ENCODE measurements around the gene B4GALNT4.
"Not testable (repeated sequence)": the region's sequence is repeated elsewhere in the genome, so short reads cannot be mapped to it uniquely, and the experiment has no call there.

B4GALNT4 gene

DNA sequence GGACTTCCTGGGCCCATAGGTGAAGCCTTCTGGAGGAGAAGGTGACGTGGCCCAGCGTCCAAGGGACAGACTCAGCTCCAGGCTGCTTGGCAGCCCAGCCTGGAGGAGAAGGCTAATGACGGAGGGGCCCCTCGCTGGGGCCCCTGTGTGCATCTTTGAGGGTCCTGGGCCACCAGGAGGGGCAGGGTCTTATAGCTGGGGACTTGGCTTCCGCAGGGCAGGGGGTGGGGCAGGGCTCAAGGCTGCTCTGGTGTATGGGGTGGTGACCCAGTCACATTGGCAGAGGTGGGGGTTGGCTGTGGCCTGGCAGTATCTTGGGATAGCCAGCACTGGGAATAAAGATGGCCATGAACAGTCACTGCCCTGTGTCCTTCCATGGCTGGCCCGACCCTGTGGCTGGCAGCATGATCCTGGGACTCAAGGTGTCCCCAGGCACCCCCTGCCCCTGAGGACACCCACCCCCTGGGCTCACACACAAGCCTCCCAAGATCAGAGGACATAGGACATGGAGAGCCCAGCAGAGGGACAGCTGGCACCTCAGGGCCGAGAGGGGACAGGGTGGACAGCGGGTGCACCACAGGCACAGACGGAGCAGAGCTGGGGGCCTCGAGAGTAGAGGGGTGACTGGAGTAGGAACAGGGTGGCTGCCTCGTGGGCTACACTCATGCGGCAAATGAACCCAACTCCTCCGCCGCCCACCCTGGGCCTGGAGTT is 35.4 kb downstream of the B4GALNT4 start:
- DNase-seq (ENCODE audit: insufficient read length, low spot score) = no peak
- no peak for TF ChIP-seq POLR2A (IDR thresholded peaks at IDR 0.05; ENCODE audit: low read depth, low read length)
- no peak for FAIRE-seq

DNA sequence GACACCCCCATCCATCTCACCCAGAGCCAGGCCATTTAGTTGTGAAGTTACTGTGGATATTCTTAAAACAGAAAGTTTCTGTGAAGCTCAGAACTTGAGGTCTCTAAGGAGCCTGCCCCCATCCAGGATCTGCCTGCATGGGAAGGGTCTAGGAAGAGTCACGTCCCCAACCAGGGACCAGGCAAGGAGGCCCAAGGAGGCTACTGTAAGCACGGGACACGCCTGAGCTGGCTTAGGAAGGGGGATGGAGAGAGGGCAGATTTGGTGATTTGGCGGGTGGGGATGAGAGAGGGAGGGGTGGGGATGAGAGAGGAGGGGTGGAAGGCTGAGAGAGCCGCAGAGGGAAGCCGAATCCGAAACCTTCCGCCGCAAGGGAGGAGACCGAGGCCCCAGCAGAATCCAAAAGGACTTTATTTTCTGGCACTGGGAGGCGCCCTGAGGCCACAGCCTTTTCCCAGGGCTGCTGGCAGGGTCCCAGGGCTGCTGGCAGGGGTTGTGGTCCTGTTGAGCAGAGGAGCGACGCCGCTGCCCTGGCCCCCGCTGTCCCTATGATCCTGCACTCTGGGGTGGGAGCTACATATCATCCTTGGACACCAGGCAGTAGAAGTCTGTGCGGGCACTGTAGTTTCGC is 36.1 kb downstream of the B4GALNT4 start:
- TF ChIP-seq POLR2A (IDR thresholded peaks at IDR 0.05; ENCODE audit: low read depth, low read length) = no peak
- no peak for DNase-seq (ENCODE audit: insufficient read length, low spot score)
- FAIRE-seq = no peak

DNA sequence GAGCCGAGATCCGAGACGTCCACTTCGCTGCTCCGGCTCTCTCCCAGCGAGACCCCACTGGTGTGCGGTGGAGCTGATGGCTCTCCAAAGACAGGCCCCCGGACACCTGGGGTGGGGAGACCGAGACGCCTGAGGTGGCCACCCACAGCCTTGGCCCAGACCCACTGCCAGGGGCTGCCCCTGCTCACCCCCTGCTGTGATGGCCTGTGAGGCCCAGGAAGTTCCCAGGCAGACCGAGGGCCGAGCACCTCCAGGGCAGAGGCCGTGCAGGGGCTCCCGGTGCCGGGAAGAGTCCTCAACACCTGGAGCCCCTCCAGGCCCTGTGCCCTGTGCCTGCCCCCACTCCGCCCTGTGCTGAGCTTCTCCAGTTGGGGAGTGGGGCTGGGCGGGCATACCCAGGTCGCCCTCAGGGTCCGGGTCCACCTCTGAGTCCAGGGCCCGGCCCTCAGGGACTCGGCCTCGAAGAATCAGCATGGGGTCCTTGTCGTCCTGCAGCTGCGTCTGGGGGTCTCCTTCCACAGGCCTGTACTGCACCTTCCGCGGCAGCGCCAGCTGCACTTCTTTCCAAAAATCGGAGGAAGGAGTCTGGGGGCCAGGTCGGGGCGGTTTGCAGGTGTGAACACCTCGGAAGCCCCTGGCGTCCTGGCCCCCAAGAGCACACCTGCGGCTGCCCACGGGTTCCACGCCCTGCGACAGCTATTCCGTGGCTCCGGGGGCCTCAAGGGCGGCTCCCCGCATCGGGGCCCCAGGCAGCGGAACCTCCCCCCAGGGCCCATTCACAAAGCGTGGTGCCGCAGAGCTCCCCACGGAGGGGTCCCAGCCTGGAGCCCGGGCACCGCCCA is 36.9 kb downstream of the B4GALNT4 start:
- DNase-seq (ENCODE audit: insufficient read length, low spot score) = no peak
- no peak for TF ChIP-seq POLR2A (IDR thresholded peaks at IDR 0.05; ENCODE audit: low read depth, low read length)
- FAIRE-seq = no peak

DNA sequence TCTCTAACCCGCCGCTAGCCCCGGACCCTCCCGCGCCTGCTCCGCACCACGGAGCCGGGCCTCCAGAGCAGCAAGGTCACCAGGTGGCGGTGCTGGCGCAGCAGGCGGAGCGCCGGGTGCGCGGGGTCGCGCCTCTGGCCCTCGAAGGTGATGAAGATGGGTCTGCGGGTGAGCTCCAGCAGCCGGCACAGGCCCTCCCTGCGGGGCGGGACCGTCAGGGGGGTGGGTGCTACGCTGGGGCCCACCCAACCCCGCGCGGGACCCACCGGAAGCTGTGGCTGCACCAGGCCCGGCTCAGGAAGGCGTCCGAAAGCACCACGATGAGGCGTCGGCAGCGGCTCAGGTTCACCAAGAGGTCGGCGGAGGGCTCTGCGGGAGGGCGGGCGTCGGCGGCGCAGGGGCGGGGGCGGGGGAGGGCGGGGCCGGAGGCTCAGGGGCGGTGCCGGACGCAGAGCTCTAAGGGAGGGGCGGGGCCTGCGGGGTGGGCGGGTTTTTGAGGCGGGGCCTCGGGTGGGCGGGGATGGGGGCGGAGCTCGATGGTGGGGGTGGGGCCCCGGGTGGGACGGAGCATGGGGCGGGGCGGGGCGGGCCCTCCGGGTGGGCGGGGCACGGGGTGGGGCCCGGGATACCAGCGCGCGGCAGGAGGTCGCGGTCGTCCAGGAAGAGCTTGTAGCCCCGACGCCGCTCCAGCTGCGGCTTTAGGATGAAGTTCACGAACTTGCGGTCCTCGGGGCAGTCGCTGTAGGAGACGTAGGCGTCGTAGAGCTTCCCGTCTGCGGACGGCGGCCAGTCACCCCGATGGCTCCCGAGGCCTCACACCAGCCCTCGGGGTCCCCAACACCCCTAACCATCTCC is 37.7 kb downstream of the B4GALNT4 start:
- no peak for FAIRE-seq
- no peak for TF ChIP-seq POLR2A (IDR thresholded peaks at IDR 0.05; ENCODE audit: low read depth, low read length)
- no peak for DNase-seq (ENCODE audit: insufficient read length, low spot score)

DNA sequence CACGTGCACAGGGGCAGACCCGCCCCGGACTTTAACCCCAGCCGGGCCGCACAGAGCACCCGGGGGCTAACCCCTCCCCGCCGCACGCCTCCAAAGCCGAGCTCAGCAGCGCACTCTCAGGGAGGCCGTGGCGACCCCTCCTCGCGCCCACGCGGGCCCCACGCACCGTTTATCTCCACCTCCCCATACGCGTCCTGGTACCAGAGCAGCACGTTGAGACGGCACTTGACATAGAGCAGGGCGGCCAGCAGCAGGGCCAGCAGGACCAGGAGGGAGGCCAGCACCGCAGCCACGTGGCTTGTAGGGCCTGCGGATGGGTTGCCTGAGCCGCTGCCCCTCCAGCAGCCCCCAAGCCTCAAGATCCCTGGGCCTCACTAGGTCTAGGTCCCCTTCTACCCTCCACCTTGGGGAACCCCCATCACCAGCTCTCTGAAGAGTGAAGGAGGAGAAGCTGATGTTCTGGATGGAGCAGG is 38.4 kb downstream of the B4GALNT4 start:
- DNase-seq (ENCODE audit: insufficient read length, low spot score) (no peak), FAIRE-seq (no peak)
- no peak for TF ChIP-seq POLR2A (IDR thresholded peaks at IDR 0.05; ENCODE audit: low read depth, low read length)

DNA sequence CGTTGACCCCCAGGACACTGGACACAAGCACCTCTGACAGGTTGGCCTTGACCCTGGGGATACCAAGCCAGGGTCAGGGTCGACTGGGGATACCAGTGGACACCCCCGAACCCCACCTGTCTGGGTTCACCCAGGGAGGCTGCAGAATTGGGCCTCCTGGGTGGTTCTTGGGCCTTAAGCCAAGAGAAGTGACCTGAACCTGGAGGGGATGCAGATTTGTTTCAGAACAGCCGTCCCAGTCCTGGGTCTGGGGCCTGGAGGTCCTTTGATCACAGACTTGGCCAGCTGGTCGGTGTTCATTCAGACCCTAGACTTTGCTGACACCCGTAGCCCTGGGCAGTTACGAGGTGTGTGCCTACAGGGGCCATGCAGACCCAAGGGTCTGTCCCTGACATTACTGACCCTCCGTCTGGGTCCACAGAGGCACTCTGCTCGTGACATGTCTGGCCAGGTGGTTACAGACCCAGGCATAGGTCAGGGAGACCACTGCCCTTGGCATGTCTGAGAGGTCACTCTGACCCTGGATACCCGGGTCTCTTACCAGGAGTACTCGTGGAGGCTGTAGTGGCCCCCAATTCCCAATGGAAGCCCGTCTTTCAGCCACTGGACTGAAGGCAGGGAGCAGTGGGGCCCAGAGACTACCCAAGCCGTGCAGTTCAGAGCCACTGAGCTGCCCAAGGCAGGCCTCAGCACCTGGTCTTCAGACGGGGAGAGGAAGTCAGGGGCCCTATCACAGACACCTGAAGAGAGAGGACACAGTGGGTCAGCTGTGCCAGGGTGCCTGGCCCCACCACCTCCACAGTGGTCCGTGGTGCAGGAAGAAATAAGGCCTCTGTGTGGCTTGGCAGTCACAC is 39.1 kb downstream of the B4GALNT4 start:
- no peak for FAIRE-seq
- no peak for DNase-seq (ENCODE audit: insufficient read length, low spot score)
- TF ChIP-seq POLR2A (IDR thresholded peaks at IDR 0.05; ENCODE audit: low read depth, low read length) = no peak

DNA sequence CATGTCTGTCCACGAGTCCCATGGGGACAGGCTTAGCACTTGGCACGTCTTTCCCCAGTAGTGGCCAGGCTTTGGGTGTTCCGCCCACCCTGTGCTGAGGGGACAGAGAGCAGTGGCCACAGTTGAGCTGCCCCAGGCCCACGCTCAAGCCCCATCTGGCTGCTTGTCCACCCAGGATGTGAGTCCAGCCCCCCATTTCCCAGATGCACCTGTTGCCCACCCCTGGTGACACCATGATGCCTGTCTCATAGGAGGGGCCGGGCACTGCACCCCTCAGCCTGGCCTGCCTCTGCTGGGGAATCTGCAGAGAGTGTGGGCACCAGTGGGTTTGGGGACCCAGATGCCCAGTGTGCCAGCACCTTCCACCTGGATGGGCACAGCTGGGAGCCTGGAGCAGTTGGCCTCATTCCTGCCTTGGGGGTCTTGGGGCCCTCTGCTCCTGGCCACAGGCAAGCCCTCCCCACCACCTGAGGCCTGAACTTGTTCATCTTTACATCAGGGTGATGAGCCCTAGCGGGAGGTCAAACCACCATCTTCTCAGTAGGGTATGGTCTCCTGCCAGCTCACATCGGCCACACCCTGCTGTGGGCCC is 39.8 kb downstream of the B4GALNT4 start:
- no peak for DNase-seq (ENCODE audit: insufficient read length, low spot score)
- no peak for TF ChIP-seq POLR2A (IDR thresholded peaks at IDR 0.05; ENCODE audit: low read depth, low read length)
- FAIRE-seq = no peak

DNA sequence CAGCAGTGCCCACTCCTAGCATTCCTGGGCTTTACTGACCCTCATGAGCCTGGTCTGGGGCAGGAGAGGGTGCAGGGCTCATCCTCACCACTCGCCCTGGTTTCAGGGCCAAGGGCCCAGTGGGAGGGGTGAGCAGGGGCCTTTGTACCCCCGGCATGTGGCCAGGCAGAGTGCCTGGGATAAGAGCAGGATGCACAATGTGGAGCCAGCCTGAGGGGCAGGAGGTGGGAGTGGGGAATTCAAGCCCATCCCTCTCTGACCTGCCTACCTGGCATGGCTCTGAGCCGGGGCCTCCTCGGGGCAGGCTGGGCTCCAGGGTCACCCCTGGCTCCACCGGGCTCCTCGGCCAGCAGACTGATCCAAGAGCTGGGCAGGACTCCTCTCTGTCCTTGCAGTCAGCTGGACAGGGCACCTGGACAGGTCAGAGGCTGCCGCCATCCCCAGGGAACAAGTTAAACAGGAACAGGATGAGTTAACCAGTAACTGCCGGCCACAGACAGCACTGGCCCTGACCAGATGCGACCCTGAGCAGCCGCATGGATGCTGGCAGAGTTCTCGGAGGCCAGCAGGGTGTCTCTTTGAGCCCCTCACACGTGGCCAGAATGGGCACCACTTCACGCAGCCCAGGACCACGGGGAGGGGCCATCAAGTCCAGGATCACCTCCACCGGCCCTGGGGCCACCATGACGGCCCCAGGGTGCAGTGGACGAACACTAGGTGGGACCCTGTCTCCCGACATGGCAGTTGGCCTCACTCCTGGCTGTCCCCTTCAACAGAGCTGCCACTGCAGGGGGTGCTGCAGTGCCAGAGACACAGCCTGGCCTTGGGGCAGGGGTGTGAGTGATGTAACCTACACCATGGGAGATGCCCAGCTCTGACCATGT is 40.5 kb downstream of the B4GALNT4 start:
- no peak for DNase-seq (ENCODE audit: insufficient read length, low spot score)
- FAIRE-seq = no peak
- no peak for TF ChIP-seq POLR2A (IDR thresholded peaks at IDR 0.05; ENCODE audit: low read depth, low read length)

DNA sequence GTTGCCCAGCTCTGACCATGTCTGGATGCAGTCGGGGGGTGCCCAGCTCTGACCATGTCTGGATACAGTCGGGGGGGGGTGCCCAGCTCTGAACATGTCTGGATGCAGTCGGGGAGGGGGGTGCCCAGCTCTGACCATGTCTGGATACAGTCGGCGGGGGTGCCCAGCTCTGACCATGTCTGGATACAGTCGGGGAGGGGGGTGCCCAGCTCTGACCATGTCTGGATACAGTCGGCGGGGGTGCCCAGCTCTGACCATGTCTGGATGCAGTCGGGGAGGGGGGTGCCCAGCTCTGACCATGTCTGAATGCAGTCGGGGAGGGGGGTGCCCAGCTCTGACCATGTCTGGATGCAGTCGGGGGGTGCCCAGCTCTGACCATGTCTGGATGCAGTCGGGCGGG is 41.4 kb downstream of the B4GALNT4 start:
- not testable (repeated sequence) for FAIRE-seq; DNase-seq (ENCODE audit: insufficient read length, low spot score)

DNA sequence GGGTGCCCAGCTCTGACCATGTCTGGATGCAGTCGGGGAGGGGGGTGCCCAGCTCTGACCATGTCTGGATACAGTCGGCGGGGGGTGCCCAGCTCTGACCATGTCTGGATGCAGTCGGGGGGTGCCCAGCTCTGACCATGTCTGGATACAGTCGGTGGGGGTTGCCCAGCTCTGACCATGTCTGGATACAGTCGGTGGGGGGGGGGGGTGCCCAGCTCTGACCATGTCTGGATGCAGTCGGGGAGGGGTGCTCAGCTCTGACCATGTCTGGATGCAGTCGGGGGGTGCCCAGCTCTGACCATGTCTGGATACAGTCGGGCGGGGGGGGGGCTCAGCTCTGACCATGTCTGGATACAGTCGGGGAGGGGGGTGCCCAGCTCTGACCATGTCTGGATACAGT is 42.2 kb downstream of the B4GALNT4 start:
- not testable (repeated sequence) for FAIRE-seq; DNase-seq (ENCODE audit: insufficient read length, low spot score)

DNA sequence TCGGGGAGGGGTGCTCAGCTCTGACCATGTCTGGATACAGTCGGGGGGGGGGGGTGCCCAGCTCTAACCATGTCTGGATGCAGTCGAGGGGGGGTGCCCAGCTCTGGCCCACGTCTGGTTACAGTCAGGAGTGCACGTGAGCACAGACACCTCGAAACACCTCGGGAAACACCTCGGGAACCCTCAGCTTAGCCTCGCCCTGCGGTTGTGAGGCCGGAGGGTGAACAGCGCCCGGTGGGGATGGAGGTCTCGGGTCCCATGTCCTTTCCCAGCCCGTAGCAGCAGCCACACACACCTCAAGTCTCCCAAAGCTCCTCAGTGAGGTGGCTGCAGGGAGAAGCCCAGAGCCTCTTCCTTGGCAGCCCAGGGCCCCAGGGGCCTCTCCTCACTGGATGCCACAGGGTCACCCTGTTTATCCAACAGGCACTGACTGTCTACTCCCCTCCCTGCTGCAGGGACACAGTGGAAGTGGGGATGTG is 43.4 kb downstream of the B4GALNT4 start:
- FAIRE-seq (no peak), DNase-seq (ENCODE audit: insufficient read length, low spot score) (no peak)
- no peak for TF ChIP-seq POLR2A (IDR thresholded peaks at IDR 0.05; ENCODE audit: low read depth, low read length)

All from H54 (cell line).